A549 treated with AZD2906 at 1 μM for 4 hours (cell line): Measurements from ENCODE around the gene ASB14. TPM values are rescaled to one million over a fixed set of nuclear protein-coding genes. Genes with fewer than 3 reads are reported as not detected.

Experiments used
- total RNA-seq: library from RNA; stranded (reverse); fragments of 200-300 nt; extraction: Qiagen RNA extraction; gene quantifications from 5 replicates; pipeline ENCODE4 v1.2.3, GENCODE V29; 2022

ASB14 gene
- total RNA-seq, result not detected in 5 replicates

DNA sequence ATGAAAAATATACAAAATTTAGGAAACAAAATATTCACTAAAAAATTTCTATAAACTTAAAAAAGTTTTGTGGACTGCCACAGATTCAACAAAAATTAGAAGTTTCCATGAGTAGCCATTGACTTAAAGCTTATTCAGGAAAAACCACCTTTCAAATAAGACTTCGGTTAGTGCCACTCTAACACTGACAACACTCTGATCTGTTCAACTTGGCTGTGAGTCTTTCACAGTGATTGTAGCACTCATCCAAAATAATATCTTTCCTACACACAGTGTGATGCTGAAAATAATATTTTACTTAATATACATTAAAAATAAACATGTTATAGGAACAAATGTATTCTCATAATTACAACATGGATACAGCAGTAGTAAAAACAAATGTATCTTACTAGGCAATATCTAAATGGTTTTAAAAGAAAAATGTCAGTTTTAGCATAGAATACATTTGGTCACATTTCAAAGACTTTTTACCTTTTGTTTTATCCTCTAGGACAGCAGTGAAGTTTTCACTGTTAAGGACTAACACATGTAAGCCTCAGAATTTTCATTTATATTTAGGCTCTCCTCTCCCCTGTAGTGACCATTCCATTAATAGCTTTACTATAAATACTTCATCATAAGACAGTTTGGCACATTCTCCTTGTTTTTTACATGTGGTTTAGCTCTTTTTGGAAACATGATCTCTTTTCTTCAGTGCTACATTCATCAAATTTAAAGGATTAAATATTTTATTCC lies at the start of gene ASB14:
TSS of gene ASB14 (minus strand) at position 527 of the 738 bp plus-strand sequence. CDS start 652 bp downstream, outside the sequence.

DNA sequence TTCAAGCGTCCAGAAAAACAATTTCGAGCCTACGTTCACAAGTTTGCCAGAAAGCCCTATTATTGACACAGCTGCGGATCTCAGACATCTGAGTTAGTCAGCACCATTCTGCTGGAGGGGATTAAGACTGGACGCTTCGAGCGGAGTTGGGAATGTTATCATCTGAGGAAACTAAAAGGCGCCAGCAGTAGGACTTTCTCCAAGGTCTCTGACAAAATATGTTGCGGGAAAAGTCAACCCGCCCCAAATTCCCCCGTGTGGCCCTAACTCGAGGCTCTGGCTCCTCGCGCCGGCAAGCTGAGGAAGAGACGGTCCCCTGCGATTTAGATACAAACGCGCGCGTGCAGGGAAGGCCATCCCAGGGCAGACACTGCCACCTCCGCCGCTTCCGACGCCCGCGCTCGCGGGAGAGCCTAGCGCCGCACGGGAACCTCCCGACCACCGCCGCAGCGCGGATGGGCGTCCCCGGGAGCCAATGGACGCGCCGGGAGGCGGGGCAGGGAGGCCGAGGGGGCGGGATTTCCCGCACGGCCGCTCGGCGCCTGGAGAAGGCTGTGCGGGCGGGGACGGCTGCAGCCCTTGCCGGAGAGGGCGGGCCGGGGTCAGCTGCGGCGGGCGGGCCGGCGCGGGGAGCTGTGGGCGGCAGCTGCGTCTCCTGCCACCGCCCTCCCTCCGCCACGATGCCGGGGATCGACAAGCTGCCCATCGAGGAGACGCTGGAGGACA lies 65.1 kb downstream of the ASB14 start, which contains the start of gene APPL1:
TSS of gene APPL1 (plus strand) at position 526 of the 726 bp plus-strand sequence. CDS start at position 681, 155 bp downstream.

Other genes with a start within 250 kb of the ASB14 start
- gene SPATA12, start 232.0 kb downstream of the ASB14 start, total RNA-seq, result 0.29 to 0.55 TPM (median 0.39 TPM) in 5 replicates
- 0.56 to 1.2 TPM (median 0.97 TPM) in 5 replicates for gene IL17RD, start 127.3 kb downstream of the ASB14 start, total RNA-seq
- gene HESX1, start 92.7 kb downstream of the ASB14 start, total RNA-seq, result 0.24 to 0.48 TPM (median 0.40 TPM) in 4 of 5 replicates, not detected in the other
- gene APPL1, start 65.0 kb downstream of the ASB14 start, total RNA-seq, result 12.8 to 17.8 TPM (median 15.9 TPM) in 5 replicates